ENCODE measurements around the gene FHL2. TPM values are rescaled to one million over a fixed set of nuclear protein-coding genes. Genes with fewer than 3 reads are reported as not detected.
"Not testable (repeated sequence)": the region's sequence is repeated elsewhere in the genome, so short reads cannot be mapped to it uniquely, and the experiment has no call there.

Gene FHL2
- total RNA-seq, 1 experiment from 2014 or later, result 36.5 TPM

DNA sequence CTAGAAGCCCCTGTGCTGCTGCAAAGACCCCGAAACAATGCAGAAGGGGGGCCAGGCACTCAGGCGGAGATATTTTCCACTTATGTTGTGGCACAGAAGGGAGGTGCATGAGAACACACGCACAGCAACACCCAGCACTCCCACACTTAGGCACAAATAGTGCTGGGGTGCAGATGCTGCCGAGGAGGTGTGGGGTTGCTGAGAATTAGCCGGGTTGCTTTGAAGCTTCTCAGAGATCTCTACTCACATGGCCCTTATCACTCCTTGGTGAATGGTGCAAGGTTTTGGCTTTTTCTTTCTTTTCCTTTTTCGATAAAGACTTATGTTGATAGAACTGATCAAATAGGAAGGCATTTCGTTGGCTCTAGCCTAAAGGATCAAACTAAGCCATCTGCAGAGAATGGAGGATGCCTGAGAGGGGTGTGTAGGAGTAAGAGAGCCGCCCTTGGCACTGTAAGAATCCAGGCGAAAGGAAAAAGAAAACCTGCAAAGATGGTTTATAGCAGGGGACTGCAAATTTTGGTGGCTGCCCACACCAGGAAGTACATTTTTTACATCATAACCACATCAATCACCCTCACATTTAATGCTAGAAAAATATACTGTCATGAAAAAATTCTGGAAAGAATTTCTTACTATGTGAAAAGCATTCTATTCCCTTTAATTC is 27.9 kb upstream of the FHL2 start:
- in situ Hi-C loops (cut with HindIII; ENCODE audit: low pct_unique_long_range_greater_than_20kb, low sequenced_read_pairs), result no loop called here
- no peak for DNase-seq (ENCODE audit: low read depth, low spot score)

DNA sequence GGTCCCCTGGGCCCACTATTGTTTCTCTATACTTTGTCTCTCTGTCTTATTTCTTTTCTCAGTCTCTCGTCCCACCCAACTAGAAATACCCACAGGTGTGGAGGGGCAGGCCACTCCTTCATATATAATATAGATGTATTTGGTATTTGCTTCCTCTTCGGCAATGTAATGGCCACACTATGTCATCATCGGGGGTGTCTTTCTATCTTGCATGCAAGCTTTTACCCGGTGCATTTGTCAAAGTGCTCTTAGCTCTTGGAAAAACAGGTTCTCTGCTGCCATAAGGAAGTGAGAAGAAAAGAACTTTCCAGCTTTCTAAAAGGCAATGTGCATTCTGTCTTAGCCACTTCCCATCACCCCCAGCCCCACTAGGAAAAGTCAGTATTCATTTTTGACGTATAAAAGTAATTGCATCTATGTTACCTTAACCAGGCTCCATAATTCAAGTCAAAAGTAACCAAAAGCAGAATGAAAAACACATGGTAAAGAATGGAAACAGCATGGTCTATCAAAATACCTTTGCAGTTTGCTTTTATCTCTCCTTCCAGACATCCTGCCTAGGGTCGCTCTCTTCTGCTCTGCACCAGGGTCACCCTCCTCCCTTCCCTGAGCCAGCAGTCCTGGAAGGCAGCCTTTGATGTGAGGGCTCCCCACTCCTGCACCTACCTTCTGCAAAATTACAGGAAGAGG is 27.2 kb upstream of the FHL2 start:
- in situ Hi-C loops (cut with HindIII; ENCODE audit: low pct_unique_long_range_greater_than_20kb, low sequenced_read_pairs), result no loop called here
- no peak for DNase-seq (ENCODE audit: low read depth, low spot score)

DNA sequence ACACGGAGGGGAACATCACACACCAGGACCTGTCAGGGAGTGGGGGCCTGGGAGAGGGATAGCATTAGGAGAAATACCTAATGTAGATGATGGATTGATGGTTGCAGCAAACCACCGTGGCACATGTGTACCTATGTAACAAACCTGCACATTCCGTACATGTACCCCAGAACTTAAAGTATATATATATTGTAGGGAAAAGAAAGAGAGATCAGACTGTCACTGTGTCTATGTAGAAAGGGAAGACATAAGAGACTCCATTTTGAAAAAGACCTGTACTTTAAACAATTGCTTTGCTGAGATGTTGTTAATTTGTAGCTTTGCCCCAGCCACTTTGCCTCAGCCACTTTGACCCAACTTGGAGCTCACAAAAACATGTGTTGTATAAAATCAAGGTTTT is 26.0 kb upstream of the FHL2 start:
- DNase-seq (ENCODE audit: low read depth, low spot score); in situ Hi-C loops (cut with HindIII; ENCODE audit: low pct_unique_long_range_greater_than_20kb, low sequenced_read_pairs): not testable (repeated sequence)

DNA sequence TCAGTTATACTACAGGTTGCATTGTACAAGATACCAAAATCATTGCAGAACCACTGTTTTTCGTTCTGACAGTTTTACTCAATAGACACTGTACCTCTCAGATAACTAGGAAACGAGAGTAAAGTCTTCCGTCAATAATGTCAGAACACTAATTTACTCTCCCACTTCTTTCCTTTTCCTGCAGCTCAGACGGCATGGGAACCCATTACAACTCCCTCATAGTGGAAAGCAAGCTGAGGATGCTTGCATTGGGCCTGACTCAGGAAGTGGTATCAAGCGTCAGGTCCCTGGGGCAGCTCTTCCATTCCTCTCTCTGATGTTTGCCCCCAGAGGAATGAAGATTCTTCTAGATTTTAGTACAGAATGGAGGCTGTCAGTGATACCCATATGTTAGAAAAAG is 23.9 kb upstream of the FHL2 start:
- in situ Hi-C loops (cut with HindIII; ENCODE audit: low pct_unique_long_range_greater_than_20kb, low sequenced_read_pairs), result no loop called here
- DNase-seq (ENCODE audit: low read depth, low spot score), result no peak

DNA sequence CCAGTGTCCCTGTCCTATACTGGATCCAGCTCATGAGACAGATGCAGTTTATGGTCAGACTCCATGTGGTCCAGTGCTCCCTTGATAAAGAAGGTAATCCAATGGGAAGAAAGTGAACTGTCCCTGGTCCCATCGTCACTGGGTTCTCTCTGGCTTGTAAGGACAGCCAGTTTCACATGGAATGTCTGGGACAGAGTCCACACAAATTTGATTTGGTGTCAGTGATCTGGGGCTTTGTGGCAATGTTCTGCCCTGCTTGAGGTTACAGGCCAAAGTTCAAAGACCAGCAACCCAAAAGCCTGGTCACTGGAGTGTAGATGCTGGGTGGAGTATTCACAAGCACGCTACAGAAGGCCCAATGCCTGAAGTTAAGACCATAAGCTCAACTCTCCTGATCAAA is 22.2 kb upstream of the FHL2 start:
- in situ Hi-C loops (cut with HindIII; ENCODE audit: low pct_unique_long_range_greater_than_20kb, low sequenced_read_pairs), result no loop called here
- no peak for DNase-seq (ENCODE audit: low read depth, low spot score)

- no peak for DNase-seq (ENCODE audit: low read depth, low spot score)
- in situ Hi-C loops (cut with HindIII; ENCODE audit: low pct_unique_long_range_greater_than_20kb, low sequenced_read_pairs), result no loop called here
Measured at GRCh38 chr2:105418522-105418921, 19.7 kb upstream of the FHL2 start.

DNA sequence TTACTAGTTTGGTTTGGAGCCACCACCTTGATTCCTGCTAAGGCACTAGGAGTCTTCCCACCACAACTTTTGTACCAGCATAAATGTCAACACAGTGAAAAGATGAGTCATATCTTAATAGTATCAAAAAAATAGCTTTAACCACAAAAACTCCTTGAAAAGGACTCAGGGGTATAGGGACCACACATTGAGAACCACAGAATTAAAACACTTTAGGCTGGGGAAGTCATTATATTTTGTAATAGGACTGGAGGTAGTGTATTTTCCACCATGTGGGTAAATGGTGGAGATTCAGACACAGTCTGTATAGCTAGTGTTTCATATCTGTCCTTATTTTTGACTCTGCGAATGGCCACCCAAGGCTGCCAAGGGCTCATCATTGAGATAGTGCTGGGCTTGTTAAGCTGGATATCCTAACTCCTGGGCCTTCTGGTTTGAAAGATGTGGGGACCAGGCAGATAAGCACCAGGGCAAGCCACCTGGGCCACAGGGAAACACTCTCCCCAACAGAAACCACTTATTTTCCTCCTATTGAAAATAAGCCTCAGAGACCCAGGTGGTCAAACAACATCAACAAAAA is 19.1 kb upstream of the FHL2 start:
- in situ Hi-C loops (cut with HindIII; ENCODE audit: low pct_unique_long_range_greater_than_20kb, low sequenced_read_pairs), result no loop called here
- DNase-seq (ENCODE audit: low read depth, low spot score), result no peak

- in situ Hi-C loops (cut with HindIII; ENCODE audit: low pct_unique_long_range_greater_than_20kb, low sequenced_read_pairs), result no loop called here
- no peak for DNase-seq (ENCODE audit: low read depth, low spot score)
Measured at GRCh38 chr2:105416156-105416555, 17.3 kb upstream of the FHL2 start.

DNA sequence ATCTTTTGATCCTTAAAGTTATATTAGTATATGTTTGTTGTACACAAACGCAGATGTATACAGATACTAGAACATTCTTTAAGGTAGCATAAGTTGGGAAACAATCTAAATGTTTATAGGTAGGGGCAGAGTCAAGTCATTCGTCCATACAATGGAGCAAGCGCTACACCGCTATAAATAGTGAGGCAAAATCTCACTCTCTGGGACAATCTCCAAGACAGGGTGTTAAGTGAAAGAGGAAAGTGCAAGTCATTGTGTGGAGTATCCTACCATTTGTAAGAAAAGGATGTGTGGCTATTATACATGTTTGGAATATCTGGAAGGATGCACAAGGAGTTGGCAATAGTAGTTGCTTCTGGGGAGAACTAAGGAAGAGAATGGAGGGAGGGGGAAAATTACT is 16.2 kb upstream of the FHL2 start:
- no peak for DNase-seq (ENCODE audit: low read depth, low spot score)
- in situ Hi-C loops (cut with HindIII; ENCODE audit: low pct_unique_long_range_greater_than_20kb, low sequenced_read_pairs), result no loop called here

DNA sequence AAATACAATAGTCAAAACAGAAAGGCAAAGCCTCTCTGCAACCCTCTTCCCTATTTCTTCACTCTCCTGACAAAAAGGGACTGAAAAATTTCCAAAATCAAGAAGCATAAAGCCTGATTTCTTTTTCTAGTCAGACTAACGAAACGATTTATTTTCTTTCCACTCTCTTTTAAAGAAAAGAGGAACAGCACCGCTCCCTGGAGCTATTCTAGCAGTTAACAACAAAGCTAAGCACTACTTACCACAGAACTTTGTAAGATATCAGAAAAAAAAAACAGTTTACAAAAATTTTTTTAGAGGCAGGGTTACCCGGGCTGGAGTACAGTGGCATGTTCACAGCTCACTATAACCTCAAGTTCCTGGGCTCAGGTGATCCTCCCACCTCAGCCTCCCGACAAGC is 14.4 kb upstream of the FHL2 start:
- in situ Hi-C loops (cut with HindIII; ENCODE audit: low pct_unique_long_range_greater_than_20kb, low sequenced_read_pairs), result no loop called here
- DNase-seq (ENCODE audit: low read depth, low spot score), result no peak

- DNase-seq (ENCODE audit: low read depth, low spot score), result no peak
- in situ Hi-C loops (cut with HindIII; ENCODE audit: low pct_unique_long_range_greater_than_20kb, low sequenced_read_pairs), result no loop called here
Measured at GRCh38 chr2:105412584-105412983, 13.7 kb upstream of the FHL2 start.

DNA sequence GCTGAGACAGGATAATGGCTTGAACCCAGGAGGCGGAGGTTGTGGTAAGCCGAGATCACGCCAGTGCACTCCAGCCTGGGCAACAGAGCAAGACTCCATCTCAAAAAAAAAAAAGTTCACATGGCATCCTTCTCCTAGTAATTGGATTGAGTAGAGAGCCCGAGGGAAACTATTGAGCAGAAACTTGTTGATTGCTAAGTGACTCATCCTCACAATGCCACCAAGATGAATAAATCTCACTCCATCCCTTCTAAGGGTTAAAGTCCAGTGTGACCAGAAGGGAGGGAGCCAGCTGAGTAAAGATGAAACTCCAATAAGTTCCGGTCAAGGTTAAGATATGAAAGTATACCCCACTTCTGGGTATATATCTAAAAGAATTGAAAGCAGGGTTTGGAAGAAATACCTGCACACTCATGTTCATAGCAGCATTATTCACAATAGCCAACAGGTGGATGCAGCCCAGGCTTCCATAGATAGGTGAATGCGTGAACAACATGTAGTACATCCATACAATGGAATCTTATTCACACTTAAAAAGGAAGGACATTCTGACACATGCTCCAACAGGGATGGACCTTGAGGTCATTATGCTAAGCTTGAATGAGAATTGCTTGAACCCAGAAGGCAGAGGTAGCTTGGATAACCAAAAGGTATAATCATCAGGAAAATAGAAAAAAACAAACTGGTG is 13.0 kb upstream of the FHL2 start:
- in situ Hi-C loops (cut with HindIII; ENCODE audit: low pct_unique_long_range_greater_than_20kb, low sequenced_read_pairs), result no loop called here
- DNase-seq (ENCODE audit: low read depth, low spot score), result no peak

GRCh38 chr2:105410554-105410953 is 11.7 kb upstream of the FHL2 start:
- in situ Hi-C loops (cut with HindIII; ENCODE audit: low pct_unique_long_range_greater_than_20kb, low sequenced_read_pairs), result no loop called here
- no peak for DNase-seq (ENCODE audit: low read depth, low spot score)

DNA sequence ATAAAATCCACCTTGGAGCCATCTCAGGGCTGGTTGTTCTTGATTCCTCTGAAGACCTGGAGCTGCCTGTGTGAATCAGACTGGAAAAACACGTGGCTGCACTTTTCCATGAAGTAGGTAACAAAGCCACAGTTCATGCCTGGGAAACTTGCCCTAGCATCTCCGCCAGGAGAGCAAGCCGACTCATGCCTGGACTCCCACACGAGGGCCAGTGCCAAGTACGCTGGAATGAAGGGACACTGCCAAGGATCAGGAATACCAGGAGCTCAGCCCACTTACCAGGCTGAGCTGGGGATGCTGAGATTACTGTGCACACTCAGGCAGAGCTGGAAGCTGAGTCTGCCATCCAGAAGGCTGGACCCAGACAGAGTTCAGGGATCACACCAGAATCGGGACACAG is 10.9 kb upstream of the FHL2 start:
- in situ Hi-C loops (cut with HindIII; ENCODE audit: low pct_unique_long_range_greater_than_20kb, low sequenced_read_pairs), result no loop called here
- no peak for DNase-seq (ENCODE audit: low read depth, low spot score)

DNA sequence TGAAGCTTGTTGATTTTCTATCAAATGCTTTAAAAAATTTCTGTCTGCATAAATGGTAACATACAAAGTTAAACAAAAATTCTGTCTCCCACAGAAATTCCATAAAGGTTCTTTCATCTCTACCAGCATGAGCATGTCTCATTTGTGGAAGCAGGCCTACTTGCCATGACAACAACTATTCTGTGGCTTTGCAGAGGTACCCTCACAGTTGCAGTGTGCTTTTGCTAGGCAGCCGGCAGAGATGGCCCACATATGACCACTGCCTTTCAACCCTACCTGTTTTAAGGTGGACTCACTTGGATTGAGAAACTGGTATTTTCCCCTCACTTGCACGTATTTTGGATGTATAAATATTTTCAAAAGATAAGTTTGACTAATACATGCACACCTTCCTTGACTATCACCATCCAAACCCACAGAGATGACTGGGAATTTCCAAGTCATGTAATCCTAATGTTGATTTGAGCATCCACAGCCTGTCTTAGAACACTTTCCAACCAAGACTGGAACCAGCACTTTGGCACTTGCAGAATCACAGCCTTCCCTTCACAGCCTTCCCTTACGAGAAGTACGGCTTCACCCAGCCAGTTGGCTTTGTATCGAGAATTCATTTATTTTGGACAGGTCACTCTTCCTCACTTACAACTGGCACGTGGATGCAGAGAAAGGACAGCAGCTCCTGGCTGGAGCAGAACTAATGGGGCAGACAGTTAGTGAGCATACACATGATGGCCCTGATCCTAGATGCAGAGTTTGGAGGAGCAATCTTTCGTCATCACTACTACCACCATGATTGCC is 9.3 kb upstream of the FHL2 start:
- in situ Hi-C loops (cut with HindIII; ENCODE audit: low pct_unique_long_range_greater_than_20kb, low sequenced_read_pairs), result no loop called here

DNA sequence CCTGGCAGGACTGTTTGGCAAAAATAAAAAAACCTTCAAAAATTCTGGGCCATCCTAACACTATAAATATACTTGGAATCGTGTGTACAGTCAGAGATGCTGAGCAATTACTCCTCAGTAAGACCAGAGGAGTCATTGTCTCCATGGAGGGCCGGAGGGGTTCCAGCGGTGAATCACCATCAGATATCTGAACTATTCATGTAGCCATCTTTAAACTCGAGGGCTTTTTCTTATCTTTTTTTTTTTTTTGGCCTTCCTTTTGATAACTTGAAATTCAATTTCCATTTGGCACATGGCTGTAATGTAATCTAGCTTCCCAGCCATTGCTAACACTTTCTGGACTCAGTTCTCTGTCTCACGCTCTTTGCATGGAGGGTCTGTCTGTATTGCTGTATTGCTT is 7.4 kb upstream of the FHL2 start:
- in situ Hi-C loops (cut with HindIII; ENCODE audit: low pct_unique_long_range_greater_than_20kb, low sequenced_read_pairs), result no loop called here
- DNase-seq (ENCODE audit: low read depth, low spot score), result no peak

More for the DNA sequence above, 9.3 kb upstream of the FHL2 start:
- DNase-seq (ENCODE audit: low read depth, low spot score), result no peak

DNA sequence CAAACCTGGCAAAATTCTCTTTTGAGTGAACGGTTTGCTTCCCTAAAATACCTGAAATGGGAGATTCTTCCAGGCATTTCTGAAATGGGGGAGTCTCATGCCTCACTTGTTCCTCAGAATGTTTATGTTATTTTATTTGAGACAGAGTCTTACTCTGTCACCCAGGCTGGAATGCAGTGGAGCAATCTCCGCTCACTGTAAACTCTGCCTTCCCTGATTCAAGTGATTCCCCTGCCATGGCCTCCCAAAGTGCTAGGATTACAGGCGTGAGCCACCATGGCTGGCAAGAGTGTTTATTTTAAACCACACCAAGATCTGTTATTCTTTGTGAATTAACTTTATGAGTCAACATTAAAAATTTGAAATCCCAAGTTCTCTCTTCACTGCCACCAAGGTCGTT is 6.4 kb upstream of the FHL2 start:
- DNase-seq (ENCODE audit: low read depth, low spot score), result no peak
- in situ Hi-C loops (cut with HindIII; ENCODE audit: low pct_unique_long_range_greater_than_20kb, low sequenced_read_pairs), result no loop called here

- in situ Hi-C loops (cut with HindIII; ENCODE audit: low pct_unique_long_range_greater_than_20kb, low sequenced_read_pairs), result no loop called here
- no peak for DNase-seq (ENCODE audit: low read depth, low spot score)
Measured at GRCh38 chr2:105404736-105405135, 5.9 kb upstream of the FHL2 start.

All from SK-MEL-5 (cell line).